Smooth muscle cell (in vitro differentiated cells): ENCODE measurements around the gene TNFAIP8L3. TPM values are rescaled to one million over a fixed set of nuclear protein-coding genes. Genes with fewer than 3 reads are reported as not detected.
"Not testable (repeated sequence)": the region's sequence is repeated elsewhere in the genome, so short reads cannot be mapped to it uniquely, and the experiment has no call there.

Experiments
- DNase-seq: peaks from one replicate; lab custom pipeline; 2025; ENCODE audit not compliant: unreplicated experiment; lab: John Stamatoyannopoulos, UW
- H2AFZ ChIP-seq: fragments of 200-600 bp; sonication (generic); 2 replicates; pipeline ENCODE4 v1.6.0; 2016; ENCODE audit warnings: antibody characterized with exemption, low read depth, mild to moderate bottlenecking
- H3F3A ChIP-seq: fragments of 200-600 bp; sonication (generic); 2 replicates; pipeline ENCODE4 v1.6.0; 2017; ENCODE audit warnings: antibody characterized with exemption, low read depth
- H3K27ac ChIP-seq: fragments of 200-600 bp; sonication (generic); 2 replicates; pipeline ENCODE4 v1.5.1; 2016; ENCODE audit warnings: low read depth, mild to moderate bottlenecking
- H3K27me3 ChIP-seq: fragments of 200-600 bp; sonication (generic); 2 replicates; pipeline ENCODE4 v1.6.1; 2016; ENCODE audit warnings: low read depth, mild to moderate bottlenecking
- H3K36me3 ChIP-seq: fragments of 200-600 bp; sonication (generic); 2 replicates; pipeline ENCODE4 v1.5.1; 2016; ENCODE audit warnings: low read depth
- H3K4me1 ChIP-seq: fragments of 200-600 bp; sonication (generic); 2 replicates; pipeline ENCODE4 v1.5.1; 2016; ENCODE audit warnings: low read depth
- H3K4me2 ChIP-seq: fragments of 200-600 bp; sonication (generic); 2 replicates; pipeline ENCODE4 v1.6.0; 2016; ENCODE audit warnings: mild to moderate bottlenecking
- H3K4me3 ChIP-seq: fragments of 200-600 bp; sonication (generic); 2 replicates; pipeline ENCODE4 v1.5.1; 2016; ENCODE audit warnings: mild to moderate bottlenecking
- H3K79me2 ChIP-seq: fragments of 200-600 bp; sonication (generic); 2 replicates; pipeline ENCODE4 v1.6.0; 2016; ENCODE audit warnings: low read depth, mild to moderate bottlenecking
- H3K9ac ChIP-seq: fragments of 200-600 bp; sonication (generic); 2 replicates; pipeline ENCODE4 v1.6.0; 2016; ENCODE audit warnings: low read depth
- H3K9me3 ChIP-seq: fragments of 200-600 bp; sonication (generic); replicated peaks from 2 replicates; pipeline ENCODE4 v1.5.1; 2016; ENCODE audit warnings: low read depth
- H4K20me1 ChIP-seq: fragments of 200-600 bp; sonication (generic); 2 replicates; pipeline ENCODE4 v1.6.0; 2016; ENCODE audit warnings: low read depth
- WGBS: methylation state at CpG from one replicate; pipeline ENCODE4 v1.1.7; 2016; ENCODE audit warnings: low lambda C conversion rate; 5-methylcytosine and 5-hydroxymethylcytosine counted together
- polyA plus RNA-seq: library from polyadenylated mRNA; unstranded; fragments of >200 nt; fragmentation: Nextera tagmentation; extraction: Ambion mirVana; gene quantifications from 2 replicates; pipeline ENCODE4 v1.2.1, GENCODE V29; 2016
- total RNA-seq: library from RNA; depleted of rRNA; stranded (reverse); fragments of >200 nt; gene quantifications from 2 replicates; pipeline ENCODE4 v1.2.3, GENCODE V29; 2014
- TF ChIP-seq, protein P1 (sequence below): fragments of 200-600 bp; sonication (generic); IDR thresholded peaks from 2 replicates; pipeline ENCODE4 v1.5.1; 2017; ENCODE audit warnings: borderline replicate concordance, mild to moderate bottlenecking, antibody characterized with exemption; ENCODE audit not compliant: insufficient read depth, poor library complexity, severe bottlenecking

TNFAIP8L3 gene
- total and polyA plus RNA-seq, 2 experiments from 2014 or later = not detected

DNA sequence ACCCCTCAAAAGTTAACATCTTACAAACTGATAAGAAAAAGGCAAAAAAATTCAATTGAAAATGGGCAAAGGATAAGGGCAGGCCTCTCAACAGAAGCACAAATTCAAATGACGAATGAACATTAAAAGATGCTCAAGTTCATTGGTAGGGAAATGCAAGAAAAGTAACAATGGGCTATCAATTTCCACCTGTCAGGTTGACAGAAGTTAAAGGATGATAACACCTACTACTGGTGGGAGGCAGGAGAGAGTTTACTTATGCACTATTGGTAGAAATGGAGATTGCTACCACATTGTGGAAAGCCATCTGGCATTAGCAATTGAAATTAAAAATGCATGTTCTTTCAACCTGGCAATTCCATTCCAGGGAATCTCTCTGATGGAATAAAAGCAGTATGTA lies 35.6 kb upstream of the TNFAIP8L3 start:
- no peak overlapping the region for H2AFZ ChIP-seq
- DNase-seq = no peak
- H3K4me1 ChIP-seq = no peaks in the 10 kb centered on the region
- no peak overlapping the region for H3K27ac ChIP-seq
- H3K9me3 ChIP-seq = no peaks in the 10 kb centered on the region
- no peaks in the 10 kb centered on the region for H3F3A ChIP-seq
- no peak overlapping the region for H3K9ac ChIP-seq
- no peak overlapping the region for H3K4me2 ChIP-seq
- 87% methylated on average over 1 of the region's 1 CpG for WGBS
- no peak overlapping the region for H3K4me3 ChIP-seq
- H4K20me1 ChIP-seq = no peaks in the 10 kb centered on the region
- no peaks in the 10 kb centered on the region for H3K79me2 ChIP-seq
- H3K27me3 ChIP-seq = no peaks in the 10 kb centered on the region
- TF ChIP-seq, protein P1, sequence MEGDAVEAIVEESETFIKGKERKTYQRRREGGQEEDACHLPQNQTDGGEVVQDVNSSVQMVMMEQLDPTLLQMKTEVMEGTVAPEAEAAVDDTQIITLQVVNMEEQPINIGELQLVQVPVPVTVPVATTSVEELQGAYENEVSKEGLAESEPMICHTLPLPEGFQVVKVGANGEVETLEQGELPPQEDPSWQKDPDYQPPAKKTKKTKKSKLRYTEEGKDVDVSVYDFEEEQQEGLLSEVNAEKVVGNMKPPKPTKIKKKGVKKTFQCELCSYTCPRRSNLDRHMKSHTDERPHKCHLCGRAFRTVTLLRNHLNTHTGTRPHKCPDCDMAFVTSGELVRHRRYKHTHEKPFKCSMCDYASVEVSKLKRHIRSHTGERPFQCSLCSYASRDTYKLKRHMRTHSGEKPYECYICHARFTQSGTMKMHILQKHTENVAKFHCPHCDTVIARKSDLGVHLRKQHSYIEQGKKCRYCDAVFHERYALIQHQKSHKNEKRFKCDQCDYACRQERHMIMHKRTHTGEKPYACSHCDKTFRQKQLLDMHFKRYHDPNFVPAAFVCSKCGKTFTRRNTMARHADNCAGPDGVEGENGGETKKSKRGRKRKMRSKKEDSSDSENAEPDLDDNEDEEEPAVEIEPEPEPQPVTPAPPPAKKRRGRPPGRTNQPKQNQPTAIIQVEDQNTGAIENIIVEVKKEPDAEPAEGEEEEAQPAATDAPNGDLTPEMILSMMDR = no peak
- H3K36me3 ChIP-seq = no peaks in the 10 kb centered on the region

DNA sequence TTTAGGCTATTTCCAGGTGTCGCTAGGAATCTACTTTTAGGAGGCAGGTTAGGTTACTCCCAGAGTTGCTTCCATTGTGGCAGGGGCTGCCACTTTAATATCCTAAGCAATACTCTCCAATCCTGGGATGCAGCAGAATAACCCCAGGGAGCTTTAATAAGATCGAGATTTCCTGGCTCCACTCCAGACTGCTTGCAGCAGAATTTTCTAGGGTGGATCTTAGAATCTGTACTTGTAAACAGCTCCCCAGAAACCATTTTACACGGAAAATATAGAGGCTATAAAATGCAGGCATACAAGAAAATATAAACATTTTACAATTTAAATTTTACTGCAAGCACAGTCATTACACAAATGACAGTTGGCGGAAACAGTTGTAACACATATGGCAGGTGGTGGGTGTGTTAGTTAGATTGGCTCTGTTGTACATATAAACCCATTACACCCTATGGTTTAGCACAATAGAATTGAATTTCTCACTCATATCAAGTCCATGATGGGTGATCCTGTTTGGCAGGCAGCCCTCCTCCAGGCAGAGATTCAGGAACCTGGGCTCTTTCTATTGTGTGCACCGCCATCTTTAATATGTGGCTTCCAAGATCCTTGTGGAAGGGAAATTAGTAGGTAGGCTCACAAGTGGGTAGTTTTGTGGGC lies 35.0 kb upstream of the TNFAIP8L3 start:
- Histone ChIP-seq H3K4me1 (no peaks in the 10 kb centered on the region), H3F3A (no peaks in the 10 kb centered on the region), H3K4me2 (no peak overlapping the region), H3K27ac (no peak overlapping the region), H3K9me3 (no peaks in the 10 kb centered on the region), H3K36me3 (no peaks in the 10 kb centered on the region), H3K79me2 (no peaks in the 10 kb centered on the region), H4K20me1 (no peaks in the 10 kb centered on the region), H2AFZ (no peak overlapping the region), H3K4me3 (no peak overlapping the region), H3K9ac (no peak overlapping the region), H3K27me3 (no peaks in the 10 kb centered on the region)
- 93% methylated on average over 5 of the region's 5 CpGs for WGBS
- TF ChIP-seq, protein P1 = no peak
- DNase-seq = no peak

DNA sequence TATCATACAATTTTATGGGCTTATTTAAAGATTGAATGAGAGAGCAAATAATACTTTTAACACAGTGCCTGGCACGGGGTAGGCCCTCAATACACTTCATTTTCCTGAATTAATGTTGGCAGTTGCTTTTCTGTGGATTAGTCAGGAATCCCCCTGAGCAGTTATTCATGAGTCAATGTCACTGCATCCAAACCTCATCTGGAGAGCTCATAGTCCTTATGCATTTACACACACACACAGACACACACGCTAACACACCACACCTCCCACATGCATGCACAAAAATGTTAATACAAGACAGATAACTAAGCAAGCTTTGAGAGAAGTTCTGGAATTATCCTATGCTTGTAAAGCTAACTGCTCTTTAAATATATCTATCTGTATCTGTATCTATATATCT lies 34.0 kb upstream of the TNFAIP8L3 start:
- WGBS = 82% methylated on average over 2 of the region's 2 CpGs
- no peaks in the 10 kb centered on the region for H4K20me1 ChIP-seq
- no peaks in the 10 kb centered on the region for H3F3A ChIP-seq
- H3K9me3 ChIP-seq = no peaks in the 10 kb centered on the region
- no peaks in the 10 kb centered on the region for H3K79me2 ChIP-seq
- no peak for DNase-seq
- H3K27me3 ChIP-seq = no peaks in the 10 kb centered on the region
- H3K4me1 ChIP-seq = no peaks in the 10 kb centered on the region
- H3K4me3 ChIP-seq = no peak overlapping the region
- no peaks in the 10 kb centered on the region for H3K36me3 ChIP-seq
- no peak overlapping the region for H2AFZ ChIP-seq
- no peak overlapping the region for H3K9ac ChIP-seq
- H3K4me2 ChIP-seq = no peak overlapping the region
- TF ChIP-seq, protein P1 = no peak
- H3K27ac ChIP-seq = no peak overlapping the region

DNA sequence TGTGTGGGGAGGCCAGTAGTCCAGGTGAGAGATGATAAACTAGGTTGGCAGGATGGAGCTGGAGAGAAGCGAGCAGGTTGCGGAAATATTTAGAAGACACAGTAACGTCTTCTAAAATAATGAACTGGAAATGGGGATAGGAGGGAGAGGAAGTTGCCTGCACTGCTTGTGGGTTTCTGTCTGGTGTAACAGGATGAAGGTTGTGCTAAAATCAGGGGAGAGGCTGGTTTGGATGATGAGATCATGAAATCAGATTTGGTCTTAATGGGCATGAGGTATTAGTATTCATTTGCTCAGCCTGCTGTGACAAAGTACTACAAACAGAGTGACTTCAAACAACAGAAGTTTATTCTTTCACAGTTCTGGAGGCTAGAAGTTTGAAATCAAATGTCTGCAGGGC lies 32.1 kb upstream of the TNFAIP8L3 start:
- TF ChIP-seq, protein P1 = no peak
- Histone ChIP-seq H3K27ac (no peak overlapping the region), H3F3A (no peaks in the 10 kb centered on the region), H3K36me3 (no peaks in the 10 kb centered on the region), H3K79me2 (no peaks in the 10 kb centered on the region), H3K9me3 (no peaks in the 10 kb centered on the region), H3K27me3 (no peaks in the 10 kb centered on the region), H3K4me2 (no peak overlapping the region), H3K4me1 (no peaks in the 10 kb centered on the region), H3K4me3 (no peak overlapping the region), H2AFZ (no peak overlapping the region), H3K9ac (no peak overlapping the region), H4K20me1 (no peaks in the 10 kb centered on the region)
- 95% methylated on average over 3 of the region's 3 CpGs for WGBS
- no peak for DNase-seq

DNA sequence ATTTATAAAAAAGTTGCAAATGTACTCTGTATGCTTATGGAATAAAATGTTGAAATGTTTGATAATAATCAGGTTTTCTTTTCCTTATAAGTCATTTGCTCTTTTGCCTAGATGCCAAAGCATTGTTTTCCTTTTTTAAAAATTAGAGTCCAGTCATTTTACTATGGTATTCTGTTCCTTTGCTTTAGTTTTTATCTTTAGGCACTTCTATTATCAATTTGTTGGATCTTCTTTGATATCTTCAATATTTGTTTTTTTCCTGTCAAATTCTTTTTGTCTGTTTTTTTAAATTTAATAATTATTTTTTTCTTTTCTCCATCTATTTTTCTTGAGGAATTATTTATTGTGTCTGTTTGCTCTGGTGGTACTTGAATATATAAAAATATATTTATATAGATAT lies 28.3 kb upstream of the TNFAIP8L3 start:
- H3K79me2 ChIP-seq, H3K9me3 ChIP-seq, H3K27me3 ChIP-seq, H3K36me3 ChIP-seq, H3F3A ChIP-seq, H4K20me1 ChIP-seq, H2AFZ ChIP-seq, H3K4me3 ChIP-seq, DNase-seq, H3K4me1 ChIP-seq, H3K9ac ChIP-seq, H3K4me2 ChIP-seq, H3K27ac ChIP-seq: not testable (repeated sequence)
